Measurements from ENCODE around the gene FOXN3. TPM values are rescaled to one million over a fixed set of nuclear protein-coding genes. Genes with fewer than 3 reads are reported as not detected.

Gene FOXN3
- polyA plus RNA-seq, 1 donor from 2014 or later, result 10.3 TPM

DNA sequence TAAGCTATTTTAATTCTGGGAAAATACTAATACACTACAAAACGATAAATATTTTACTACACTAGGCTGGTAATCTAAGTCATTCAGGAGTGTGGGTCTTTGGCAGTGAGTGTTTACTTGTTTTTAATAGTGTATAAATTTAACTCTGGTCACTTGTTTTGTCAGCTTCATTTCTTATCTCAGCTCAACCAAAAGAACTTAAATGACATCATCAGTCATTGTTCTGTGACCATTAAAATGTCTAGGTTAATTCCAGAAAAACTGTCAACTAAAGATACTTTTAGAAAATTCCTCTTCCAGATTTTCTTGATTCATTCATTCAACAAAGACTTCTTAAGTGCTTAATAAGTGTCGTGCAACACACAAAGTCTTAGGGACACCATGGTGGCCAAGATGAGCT is 102.8 kb downstream of the FOXN3 start:
- no peaks in the 10 kb centered on the region for H3K36me3 ChIP-seq (ENCODE audit: insufficient read depth, low read length)
- H2AFZ ChIP-seq (ENCODE audit: low read depth, low read length), result no peak overlapping the region
- H4K20me1 ChIP-seq (ENCODE audit: insufficient read depth), result no peaks in the 10 kb centered on the region
- H3K27me3 ChIP-seq (ENCODE audit: insufficient read depth, low read depth, low read length), result no peaks in the 10 kb centered on the region
- H3K4me2 ChIP-seq (ENCODE audit: low read length), result no peak overlapping the region
- TF ChIP-seq, protein P1, sequence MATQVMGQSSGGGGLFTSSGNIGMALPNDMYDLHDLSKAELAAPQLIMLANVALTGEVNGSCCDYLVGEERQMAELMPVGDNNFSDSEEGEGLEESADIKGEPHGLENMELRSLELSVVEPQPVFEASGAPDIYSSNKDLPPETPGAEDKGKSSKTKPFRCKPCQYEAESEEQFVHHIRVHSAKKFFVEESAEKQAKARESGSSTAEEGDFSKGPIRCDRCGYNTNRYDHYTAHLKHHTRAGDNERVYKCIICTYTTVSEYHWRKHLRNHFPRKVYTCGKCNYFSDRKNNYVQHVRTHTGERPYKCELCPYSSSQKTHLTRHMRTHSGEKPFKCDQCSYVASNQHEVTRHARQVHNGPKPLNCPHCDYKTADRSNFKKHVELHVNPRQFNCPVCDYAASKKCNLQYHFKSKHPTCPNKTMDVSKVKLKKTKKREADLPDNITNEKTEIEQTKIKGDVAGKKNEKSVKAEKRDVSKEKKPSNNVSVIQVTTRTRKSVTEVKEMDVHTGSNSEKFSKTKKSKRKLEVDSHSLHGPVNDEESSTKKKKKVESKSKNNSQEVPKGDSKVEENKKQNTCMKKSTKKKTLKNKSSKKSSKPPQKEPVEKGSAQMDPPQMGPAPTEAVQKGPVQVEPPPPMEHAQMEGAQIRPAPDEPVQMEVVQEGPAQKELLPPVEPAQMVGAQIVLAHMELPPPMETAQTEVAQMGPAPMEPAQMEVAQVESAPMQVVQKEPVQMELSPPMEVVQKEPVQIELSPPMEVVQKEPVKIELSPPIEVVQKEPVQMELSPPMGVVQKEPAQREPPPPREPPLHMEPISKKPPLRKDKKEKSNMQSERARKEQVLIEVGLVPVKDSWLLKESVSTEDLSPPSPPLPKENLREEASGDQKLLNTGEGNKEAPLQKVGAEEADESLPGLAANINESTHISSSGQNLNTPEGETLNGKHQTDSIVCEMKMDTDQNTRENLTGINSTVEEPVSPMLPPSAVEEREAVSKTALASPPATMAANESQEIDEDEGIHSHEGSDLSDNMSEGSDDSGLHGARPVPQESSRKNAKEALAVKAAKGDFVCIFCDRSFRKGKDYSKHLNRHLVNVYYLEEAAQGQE (IDR thresholded peaks at IDR 0.05; ENCODE audit: borderline replicate concordance), result no peak
- TF ChIP-seq SMC3 (conservative IDR thresholded peaks at IDR 0.05; ENCODE audit: poor library complexity), result no peak
- TF ChIP-seq EP300 (conservative IDR thresholded peaks at IDR 0.05; ENCODE audit: poor library complexity, severe bottlenecking), result no peak
- no peak for TF ChIP-seq EZH2 (IDR thresholded peaks at IDR 0.05; ENCODE audit: borderline replicate concordance, insufficient read depth, low read length, poor library complexity, severe bottlenecking)
- TF ChIP-seq RAD21 (conservative IDR thresholded peaks at IDR 0.05), result no peak
- no peaks in the 10 kb centered on the region for H3K9me2 ChIP-seq (ENCODE audit: insufficient read depth, low read length)
- H3K27ac ChIP-seq (ENCODE audit: low read length), result no peak overlapping the region
- H3K4me3 ChIP-seq (ENCODE audit: low read length), result no peak overlapping the region
- no peak overlapping the region for H3K9ac ChIP-seq (ENCODE audit: low read length)
- peaks cover 1% of the 10 kb centered on the region for H3K9me3 ChIP-seq (ENCODE audit: low read length)
- H3K79me2 ChIP-seq (replicated peaks; ENCODE audit: insufficient read depth, low read length), result peaks cover 3% of the 10 kb centered on the region
- no peaks in the 10 kb centered on the region for H3F3A ChIP-seq (ENCODE audit: insufficient read depth, low read length, poor library complexity, severe bottlenecking)

DNA sequence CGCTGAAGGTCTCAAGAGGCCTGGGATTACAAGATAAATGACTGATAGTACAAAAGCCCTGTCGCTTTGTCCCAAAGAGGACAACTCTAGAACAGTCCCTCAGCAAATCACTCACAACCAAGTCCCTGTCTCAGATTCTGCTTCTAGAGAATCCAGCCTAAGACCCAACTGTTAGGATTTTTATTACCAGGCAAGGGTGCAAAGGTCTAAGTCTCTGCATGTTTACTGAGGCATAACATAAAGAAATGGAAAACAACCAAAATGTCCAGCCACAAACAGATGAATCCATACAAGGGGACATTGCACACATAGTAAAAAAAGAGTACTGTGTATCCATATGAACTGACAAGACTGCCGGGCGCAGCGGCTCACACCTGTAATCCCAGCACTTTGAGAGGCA is 104.1 kb downstream of the FOXN3 start:
- H3K27me3 ChIP-seq (ENCODE audit: insufficient read depth, low read depth, low read length), result no peaks in the 10 kb centered on the region
- no peak overlapping the region for H3K9ac ChIP-seq (ENCODE audit: low read length)
- no peaks in the 10 kb centered on the region for H4K20me1 ChIP-seq (ENCODE audit: insufficient read depth)
- no peaks in the 10 kb centered on the region for H3F3A ChIP-seq (ENCODE audit: insufficient read depth, low read length, poor library complexity, severe bottlenecking)
- TF ChIP-seq TAF1 (IDR thresholded peaks at IDR 0.05; ENCODE audit: low read depth), result no peak
- TF ChIP-seq, protein P2, sequence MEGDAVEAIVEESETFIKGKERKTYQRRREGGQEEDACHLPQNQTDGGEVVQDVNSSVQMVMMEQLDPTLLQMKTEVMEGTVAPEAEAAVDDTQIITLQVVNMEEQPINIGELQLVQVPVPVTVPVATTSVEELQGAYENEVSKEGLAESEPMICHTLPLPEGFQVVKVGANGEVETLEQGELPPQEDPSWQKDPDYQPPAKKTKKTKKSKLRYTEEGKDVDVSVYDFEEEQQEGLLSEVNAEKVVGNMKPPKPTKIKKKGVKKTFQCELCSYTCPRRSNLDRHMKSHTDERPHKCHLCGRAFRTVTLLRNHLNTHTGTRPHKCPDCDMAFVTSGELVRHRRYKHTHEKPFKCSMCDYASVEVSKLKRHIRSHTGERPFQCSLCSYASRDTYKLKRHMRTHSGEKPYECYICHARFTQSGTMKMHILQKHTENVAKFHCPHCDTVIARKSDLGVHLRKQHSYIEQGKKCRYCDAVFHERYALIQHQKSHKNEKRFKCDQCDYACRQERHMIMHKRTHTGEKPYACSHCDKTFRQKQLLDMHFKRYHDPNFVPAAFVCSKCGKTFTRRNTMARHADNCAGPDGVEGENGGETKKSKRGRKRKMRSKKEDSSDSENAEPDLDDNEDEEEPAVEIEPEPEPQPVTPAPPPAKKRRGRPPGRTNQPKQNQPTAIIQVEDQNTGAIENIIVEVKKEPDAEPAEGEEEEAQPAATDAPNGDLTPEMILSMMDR (IDR thresholded peaks at IDR 0.05; ENCODE audit: poor library complexity, severe bottlenecking), result no peak
- TF ChIP-seq RAD21 (conservative IDR thresholded peaks at IDR 0.05), result no peak
- TF ChIP-seq POLR2AphosphoS5 (IDR thresholded peaks at IDR 0.05), result no peak
- TF ChIP-seq, protein P1 (IDR thresholded peaks at IDR 0.05; ENCODE audit: borderline replicate concordance), result no peak
- TF ChIP-seq EP300 (conservative IDR thresholded peaks at IDR 0.05; ENCODE audit: poor library complexity, severe bottlenecking), result no peak
- no peak for TF ChIP-seq MXI1 (conservative IDR thresholded peaks at IDR 0.05; ENCODE audit: poor library complexity, severe bottlenecking)
- no peak for TF ChIP-seq EZH2 (IDR thresholded peaks at IDR 0.05; ENCODE audit: borderline replicate concordance, insufficient read depth, low read length, poor library complexity, severe bottlenecking)
- TF ChIP-seq SMC3 (conservative IDR thresholded peaks at IDR 0.05; ENCODE audit: poor library complexity), result no peak
- no peaks in the 10 kb centered on the region for H3K9me3 ChIP-seq (ENCODE audit: low read length)
- no peaks in the 10 kb centered on the region for H3K9me2 ChIP-seq (ENCODE audit: insufficient read depth, low read length)
- H3K36me3 ChIP-seq (ENCODE audit: insufficient read depth, low read length), result no peaks in the 10 kb centered on the region
- H3K27ac ChIP-seq (ENCODE audit: low read length), result no peak overlapping the region
- no peak overlapping the region for H2AFZ ChIP-seq (ENCODE audit: low read depth, low read length)
- H3K79me2 ChIP-seq (replicated peaks; ENCODE audit: insufficient read depth, low read length), result peaks cover 3% of the 10 kb centered on the region
- no peak overlapping the region for H3K4me3 ChIP-seq (ENCODE audit: low read length)
- H3K4me2 ChIP-seq (ENCODE audit: low read length), result no peak overlapping the region

Data from neural cell (in vitro differentiated cells).